GM21717 (cell line): ENCODE results near the gene ZFAND4.
"Not testable (repeated sequence)": the region's sequence is repeated elsewhere in the genome, so short reads cannot be mapped to it uniquely, and the experiment has no call there.

ENCODE experiments used
- ATAC-seq: cut with Tn5 transposase; IDR thresholded peaks from one replicate; pipeline ENCODE4 v1.9.1; 2021; ENCODE audit warnings: mild to moderate bottlenecking, moderate library complexity; ENCODE audit not compliant: unreplicated experiment

The ZFAND4 gene

DNA sequence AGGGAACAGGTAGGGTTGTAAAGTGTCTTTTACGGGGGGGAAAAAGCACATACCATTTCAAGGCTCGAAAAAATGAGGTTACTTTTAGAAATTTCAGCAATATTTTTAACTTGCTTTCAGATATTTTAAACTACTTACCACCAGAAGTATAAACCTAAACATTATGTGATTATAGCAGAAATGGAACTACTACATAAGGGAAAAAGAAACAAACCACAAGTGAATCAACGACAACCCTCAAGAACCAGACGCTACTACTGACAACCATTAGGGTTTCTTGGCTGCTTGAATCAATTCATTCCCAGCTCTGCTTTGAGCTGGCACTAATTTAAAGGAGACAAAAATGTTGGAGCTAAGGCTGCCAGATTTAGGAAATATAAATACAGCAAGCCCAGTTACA lies 80.1 kb downstream of the ZFAND4 start:
- no peak for ATAC-seq

DNA sequence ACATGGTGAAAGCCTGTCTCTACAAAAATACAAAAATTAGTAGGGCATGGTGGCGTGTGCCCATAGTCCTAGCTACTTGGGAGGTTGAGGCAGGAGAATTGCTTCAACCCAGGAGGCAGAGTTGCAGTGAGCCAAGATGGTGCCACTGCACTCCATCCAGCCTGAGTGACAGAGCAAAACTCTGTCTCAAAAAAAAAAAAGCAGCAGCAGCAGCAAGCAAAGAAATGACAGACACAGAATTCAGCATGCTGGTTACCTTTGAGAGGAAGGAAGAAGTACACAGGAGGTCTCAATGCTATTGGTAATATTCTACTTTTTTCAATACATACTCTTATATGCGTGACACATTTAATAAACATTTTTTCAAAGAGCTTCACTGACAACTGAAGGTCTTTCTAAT lies 81.3 kb downstream of the ZFAND4 start:
- no peak for ATAC-seq

DNA sequence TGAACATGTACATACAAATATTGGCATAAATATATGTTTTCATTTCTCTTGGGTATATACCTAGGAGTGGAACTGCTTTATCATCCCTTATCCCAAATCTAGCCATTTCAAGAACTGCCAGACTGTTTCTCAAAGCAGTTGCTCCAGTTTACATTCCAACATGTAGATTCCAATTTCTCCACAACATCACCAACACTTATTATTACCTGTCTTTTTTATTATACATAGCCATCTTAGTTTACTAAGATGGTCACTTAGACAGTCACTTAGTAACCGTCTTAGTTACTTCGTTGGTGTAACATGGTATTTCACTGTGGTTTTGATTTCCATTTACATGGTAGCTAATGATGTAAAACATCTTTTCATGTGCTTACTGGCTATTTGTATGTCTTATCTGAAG lies 82.7 kb downstream of the ZFAND4 start:
- no peak for ATAC-seq

DNA sequence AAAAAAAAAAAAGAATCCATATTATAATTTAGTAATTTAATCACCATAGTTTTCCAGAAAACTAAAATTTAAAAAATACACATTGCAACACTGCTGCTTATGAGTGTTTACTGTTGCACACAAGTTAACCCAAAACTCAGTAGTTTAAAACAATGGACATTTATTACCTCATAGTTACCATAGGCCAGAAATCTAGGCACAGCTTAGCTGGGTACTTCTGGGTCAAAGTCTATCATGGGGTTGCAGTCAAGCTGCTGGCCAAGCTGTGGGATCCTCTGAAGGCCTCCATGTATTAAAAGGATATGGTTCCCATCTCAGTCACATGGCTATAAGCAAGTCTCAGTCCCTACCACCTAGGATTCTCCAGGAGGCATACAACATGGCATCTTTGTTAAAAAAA lies 83.6 kb downstream of the ZFAND4 start:
- no peak for ATAC-seq

DNA sequence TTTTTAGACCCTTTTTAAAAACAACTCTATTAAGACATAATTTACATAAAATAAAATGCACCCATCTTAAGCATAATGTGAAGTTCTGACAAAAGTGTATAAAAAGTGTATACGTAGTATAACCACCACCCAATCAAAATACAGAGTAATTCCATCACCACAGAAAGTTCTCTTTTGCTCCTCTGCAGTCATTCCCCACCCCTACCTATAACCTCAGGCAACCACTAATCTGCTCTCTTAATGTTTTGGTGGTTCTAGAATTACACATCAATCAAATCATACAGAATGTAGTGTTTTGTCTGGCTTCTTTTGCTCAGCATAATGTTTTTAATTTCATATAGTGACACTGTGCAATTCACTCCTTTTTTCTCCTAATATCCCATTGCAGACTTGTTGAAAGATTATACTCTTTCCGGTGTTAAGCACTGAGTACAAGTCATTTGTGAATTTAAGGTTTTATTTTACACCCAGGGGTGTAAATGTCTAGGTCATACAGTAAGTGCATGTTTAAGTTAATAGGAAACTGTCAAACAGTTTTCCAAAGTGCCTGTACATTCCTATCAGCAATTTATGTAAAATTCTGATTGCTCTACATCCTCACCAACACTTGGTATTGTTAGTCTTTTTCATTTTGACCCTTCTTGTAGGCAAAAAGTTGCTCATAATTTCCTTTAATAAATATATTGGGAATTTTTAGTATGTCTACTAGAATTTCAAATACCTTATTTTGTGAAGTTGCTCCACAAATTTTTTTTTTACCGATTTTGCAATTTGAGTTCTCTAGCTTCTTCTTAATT lies 86.3 kb downstream of the ZFAND4 start:
- no peak for ATAC-seq

DNA sequence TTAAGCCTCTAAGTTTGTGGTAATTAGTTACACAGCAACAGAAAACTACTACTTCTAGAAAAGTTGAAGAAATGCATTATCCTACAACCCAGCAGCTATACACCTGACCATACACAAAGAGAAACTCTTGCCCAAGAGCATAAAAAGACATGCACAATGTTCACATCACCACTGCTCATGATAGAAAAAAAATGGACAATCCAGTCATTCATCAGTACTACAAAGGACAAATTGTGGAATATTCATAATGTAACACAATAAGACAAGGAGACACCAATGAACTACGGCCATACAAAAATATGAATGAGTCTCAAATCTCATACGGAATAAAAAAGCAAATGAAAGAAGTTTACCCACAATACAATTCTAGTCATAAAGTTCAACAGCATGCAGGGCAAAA lies 87.4 kb downstream of the ZFAND4 start:
- no peak for ATAC-seq

DNA sequence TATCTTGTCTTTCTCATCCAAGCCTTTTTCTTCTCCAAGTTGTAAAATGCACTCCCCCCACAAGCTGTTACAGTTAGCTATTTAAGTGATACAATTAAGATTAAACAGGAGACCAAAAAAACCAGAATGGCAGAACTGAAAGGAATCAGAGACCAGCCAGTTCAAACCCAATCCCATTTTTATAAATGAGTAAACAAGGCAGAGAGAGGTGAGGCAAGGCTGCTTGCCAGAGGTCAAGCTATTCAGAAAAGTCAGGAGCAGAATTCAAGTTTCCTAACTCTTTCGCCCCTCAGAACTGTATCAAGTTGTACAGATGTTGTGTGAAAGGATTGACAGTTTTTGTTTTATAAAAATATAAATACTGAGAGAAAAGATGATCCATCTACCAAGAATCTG lies 90.2 kb downstream of the ZFAND4 start:
- no peak for ATAC-seq

DNA sequence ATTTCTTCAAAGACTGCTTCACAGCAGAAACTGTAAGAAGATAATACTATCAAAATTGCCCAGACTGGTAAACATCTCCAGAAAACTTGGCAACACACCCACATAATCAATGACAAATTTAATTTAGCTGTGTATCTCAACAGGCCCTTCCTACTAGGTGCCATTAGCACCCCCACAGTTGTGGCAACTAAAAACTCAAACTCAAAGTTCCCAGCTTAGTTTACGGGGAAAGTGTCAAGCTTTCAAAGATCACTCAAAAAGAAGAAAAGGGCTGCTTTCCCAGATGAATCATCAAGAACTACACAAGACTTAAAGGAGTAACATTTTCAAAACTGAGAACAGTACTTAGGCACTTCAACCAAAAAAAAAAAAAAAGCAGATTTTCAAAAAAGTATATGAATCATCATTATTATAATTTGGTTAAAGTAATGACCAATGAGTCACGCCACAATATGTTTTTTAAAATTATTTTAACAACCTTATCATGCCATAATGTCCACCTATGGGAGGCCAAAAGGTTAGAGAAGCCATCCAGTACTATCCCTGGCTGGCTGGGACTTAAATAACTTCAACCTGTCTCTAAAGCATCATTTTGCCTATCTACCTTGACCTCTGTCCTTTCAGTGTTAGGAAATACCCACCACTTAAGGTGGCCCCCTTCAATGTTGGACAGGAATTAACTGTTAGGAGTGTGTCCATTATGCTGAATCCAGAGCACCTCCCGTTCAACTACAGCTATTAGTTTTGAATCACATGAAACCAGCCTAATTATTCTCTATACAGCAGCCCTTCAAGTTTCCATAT lies 90.8 kb downstream of the ZFAND4 start:
- ATAC-seq: no peak

DNA sequence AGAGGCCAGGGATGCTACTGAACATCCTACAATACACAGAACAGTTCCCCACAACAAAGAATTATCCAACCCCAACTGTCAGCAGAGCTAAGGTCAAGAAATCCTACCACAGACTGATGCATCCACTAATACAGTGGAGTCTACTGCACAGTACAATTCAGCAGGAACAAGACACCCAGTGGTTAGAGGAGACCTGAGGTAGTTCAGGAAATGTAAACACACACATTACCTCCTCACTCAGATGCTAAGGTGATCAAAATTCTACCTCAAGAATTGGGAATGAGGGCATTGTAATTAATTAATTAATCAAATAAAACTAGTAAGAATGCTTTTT lies 91.4 kb downstream of the ZFAND4 start:
- peak; percentile 27 for ATAC-seq

DNA sequence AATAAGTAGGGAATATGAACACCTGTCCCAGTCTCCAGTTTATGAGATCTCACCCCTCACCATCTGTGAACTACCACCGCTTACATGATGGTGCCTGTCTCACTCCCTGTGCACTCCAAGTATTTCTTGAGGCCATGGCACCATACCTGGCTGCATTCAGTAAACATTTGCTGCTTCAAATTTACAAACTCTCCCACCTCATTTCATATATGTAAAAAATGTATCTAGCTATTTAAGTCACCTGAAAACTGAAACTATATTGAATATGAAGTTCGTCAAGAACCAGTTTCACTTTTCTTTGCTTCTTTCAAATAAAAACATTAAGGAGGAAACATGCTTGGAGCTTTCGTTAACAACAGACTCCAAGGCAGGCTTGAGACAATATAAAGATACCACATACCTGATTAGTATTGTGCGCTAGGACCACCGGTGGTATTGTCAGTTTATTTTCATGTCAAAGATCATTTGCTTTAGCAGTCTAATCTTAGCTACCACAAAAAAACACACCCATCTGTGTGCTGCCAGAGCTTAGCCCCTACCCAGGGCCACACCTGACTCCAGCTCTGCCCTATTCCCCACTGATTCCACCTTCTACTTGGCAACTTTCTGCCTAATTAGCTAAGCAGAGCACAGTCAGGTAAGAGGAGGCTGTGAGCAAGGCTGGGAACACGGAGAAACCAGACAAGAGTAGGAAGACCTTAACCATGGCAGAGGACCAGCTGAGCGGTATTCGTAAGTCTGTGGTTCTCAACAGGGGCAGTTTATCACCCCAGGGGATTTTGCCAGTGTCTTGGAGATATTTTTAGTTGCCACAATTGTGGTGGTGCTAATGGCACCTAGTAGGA lies 92.0 kb downstream of the ZFAND4 start:
- ATAC-seq: peak; percentile 61

DNA sequence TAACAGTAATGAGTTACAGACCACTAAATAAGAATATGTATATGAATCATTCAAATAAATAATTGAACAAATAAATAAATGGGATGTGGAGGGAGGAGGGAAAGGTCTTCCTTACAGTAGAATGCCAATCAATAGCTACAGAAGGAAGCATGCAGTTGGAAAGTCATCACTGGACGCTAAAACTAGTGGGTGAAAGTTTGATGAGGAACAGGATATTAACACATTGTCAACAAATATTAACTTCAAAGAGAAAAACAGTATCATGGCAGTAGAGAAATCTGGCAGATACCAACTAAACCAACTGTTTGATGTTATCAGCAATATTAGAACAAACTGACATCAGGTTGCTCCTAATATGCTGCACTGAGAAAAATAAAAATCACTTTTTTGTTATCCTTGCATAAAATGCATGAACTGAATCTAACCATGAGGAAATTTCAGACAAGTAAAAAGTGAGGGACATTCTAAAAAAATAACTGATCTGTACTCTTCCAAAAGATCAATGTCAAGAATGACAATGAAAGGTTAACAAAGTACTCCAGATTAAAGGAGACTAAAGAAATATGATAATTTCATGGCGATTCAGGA lies 94.1 kb downstream of the ZFAND4 start:
- no peak for ATAC-seq

DNA sequence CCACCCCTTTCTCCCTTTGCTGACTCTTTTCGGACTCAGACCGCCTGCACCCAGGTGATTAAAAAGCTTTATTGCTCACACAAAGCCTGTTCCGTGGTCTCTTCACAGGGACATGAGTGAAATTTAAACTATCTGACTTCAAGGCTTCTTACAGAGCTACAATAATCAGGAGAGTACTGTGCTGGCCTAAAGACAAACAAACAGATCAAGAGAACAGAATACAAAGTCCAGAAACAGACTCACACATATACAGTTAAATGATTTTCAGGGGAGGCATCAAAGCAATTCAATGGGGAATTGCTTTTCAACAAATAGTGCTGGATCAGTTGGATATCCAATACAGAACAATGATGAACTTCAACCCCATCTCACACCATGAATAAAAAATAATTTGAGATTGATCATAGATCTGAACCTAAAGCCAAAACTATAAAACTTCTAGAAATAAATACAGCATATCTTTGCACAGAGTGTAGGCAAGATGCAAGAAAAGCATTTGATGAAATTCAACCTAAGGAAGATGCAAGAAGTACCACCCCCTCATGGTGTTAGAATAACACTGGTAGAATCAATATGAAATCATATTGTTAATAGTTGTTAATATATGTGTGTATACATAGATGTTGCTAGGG lies 96.5 kb downstream of the ZFAND4 start:
- no peak for ATAC-seq

DNA sequence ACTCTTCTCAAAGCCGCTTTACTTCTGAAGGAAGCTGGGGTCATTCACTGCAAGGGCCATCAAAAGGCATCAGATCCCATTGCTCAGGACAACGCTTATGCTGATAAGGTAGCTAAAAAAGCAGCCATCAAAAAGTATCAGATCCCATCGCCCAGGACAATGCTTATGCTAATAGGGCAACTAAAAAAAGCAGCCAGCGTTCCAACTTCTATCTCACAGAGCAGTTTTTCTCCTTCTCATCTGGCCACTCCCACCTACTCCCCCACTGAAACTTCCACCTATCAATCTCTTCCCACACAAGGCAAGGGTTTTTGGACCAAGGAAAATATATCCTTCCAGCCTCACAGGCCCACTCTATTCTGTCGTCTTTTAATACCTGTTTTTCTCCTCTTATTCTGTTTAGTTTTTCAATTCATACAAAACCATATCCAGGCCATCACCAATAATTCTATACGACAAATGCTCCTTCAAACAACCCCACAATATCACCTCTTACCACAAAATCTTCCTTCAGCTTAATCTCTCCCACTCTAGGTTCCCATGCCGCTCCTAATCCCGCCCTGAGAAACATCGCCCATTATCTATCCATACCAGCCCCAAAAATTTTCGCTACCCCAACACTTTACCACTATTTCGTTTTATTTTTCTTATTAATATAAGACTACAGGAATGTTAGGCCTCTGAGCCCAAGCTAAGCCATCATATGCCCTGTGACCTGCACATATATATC lies 97.4 kb downstream of the ZFAND4 start:
- ATAC-seq: not testable (repeated sequence)

DNA sequence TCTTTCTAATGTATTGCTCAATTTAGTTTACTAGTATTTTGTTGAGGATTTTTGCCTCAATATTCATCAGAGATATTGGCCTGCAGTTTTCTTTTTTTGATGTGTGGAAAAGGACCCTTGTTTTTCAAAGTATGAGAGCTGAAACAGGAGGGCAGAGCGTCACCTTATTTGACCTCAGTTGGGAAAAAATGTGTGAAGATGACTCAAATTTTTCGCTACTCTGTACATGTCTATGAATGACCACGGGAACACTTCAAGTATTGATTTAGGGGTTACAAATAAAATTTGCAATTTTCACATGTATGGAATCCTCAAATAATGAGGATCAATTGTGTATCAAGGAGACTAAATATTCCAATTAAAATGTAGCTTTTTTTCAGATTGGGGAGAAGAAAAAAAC lies 103.1 kb downstream of the ZFAND4 start:
- no peak for ATAC-seq

DNA sequence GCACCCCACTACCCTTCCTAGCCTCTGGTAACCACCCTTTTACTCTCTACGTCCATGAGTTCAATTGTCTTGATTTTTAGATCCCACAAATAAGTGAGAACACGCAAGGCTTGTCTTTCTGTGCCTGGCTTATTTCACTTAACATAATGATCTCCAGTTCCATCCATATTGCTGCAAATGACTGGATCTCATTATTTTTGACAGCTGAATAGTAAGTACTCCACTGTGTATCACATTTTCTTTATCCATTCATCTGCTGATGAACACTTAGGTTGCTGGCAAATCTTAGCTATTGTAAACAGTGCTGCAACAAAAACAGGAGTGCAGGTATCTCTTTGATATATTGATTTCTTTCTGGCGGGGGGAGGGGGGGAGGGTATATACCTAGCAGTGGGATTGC lies 106.2 kb downstream of the ZFAND4 start:
- ATAC-seq: no peak
